PC-3 (cell line): ENCODE data around the gene AGTRAP.

ENCODE experiments used
- EZH2phosphoT487 ChIP-seq: fragments of 300-600 bp; sonication (generic); IDR thresholded peaks from 2 replicates; pipeline ENCODE4 v1.6.1; 2018; ENCODE audit warnings: mild to moderate bottlenecking, antibody characterized with exemption, low read length, borderline replicate concordance
- TF ChIP-seq, protein P1 (sequence below): fragments of 300-600 bp; sonication (generic); conservative IDR thresholded peaks from 2 replicates; pipeline ENCODE4 v1.5.1; 2017; ENCODE audit warnings: antibody characterized with exemption, low read depth, mild to moderate bottlenecking, low read length

DNA sequence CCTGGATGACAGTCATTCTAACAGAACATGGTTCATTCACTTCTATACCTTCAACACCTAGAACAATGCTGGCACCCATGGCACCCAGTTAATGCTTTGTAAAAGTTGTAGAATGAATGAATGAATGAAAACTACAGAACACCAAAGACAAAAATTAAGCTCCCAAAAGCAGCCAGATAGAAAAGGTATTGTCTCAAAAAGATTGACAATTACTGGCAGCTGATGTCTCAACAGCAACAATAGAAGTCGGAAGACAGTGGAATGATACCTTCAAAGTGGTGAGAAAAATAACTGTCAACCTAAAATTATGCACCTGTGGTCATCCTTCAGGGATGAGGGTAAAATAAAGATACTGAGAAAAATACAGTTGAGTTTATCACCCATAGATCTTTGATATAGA, 21.1 kb downstream of the AGTRAP start:
- TF ChIP-seq, protein P1, sequence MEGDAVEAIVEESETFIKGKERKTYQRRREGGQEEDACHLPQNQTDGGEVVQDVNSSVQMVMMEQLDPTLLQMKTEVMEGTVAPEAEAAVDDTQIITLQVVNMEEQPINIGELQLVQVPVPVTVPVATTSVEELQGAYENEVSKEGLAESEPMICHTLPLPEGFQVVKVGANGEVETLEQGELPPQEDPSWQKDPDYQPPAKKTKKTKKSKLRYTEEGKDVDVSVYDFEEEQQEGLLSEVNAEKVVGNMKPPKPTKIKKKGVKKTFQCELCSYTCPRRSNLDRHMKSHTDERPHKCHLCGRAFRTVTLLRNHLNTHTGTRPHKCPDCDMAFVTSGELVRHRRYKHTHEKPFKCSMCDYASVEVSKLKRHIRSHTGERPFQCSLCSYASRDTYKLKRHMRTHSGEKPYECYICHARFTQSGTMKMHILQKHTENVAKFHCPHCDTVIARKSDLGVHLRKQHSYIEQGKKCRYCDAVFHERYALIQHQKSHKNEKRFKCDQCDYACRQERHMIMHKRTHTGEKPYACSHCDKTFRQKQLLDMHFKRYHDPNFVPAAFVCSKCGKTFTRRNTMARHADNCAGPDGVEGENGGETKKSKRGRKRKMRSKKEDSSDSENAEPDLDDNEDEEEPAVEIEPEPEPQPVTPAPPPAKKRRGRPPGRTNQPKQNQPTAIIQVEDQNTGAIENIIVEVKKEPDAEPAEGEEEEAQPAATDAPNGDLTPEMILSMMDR = no peak
- TF ChIP-seq EZH2phosphoT487 = no peak
